ENCODE measurements around the gene TSHR.
A peak's percentile ranks its signal among the peaks of the same experiment; 100 is the strongest.
"Not testable (repeated sequence)": the region's sequence is repeated elsewhere in the genome, so short reads cannot be mapped to it uniquely, and the experiment has no call there.

Gene TSHR

DNA sequence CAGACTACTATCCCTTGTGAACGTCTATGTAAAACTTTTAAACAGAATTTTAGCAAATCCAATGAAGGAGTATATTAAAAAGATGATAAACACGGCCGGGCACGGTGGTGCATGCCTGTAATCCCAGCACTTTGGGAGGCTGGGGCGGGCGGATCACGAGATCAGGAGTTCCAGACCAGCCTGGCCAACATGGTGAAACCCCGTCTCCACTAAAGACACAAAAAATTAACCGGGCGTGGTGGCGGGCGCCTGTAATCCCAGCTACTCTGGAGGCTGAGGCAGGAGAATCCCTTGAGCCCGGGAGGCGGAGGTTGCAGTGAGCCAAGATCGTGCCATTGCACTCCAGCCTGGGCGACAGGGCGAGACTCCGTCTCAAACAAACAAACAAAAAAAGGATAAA lies 2.2 kb upstream of the TSHR start:
- DNase-seq: not testable (repeated sequence)

DNA sequence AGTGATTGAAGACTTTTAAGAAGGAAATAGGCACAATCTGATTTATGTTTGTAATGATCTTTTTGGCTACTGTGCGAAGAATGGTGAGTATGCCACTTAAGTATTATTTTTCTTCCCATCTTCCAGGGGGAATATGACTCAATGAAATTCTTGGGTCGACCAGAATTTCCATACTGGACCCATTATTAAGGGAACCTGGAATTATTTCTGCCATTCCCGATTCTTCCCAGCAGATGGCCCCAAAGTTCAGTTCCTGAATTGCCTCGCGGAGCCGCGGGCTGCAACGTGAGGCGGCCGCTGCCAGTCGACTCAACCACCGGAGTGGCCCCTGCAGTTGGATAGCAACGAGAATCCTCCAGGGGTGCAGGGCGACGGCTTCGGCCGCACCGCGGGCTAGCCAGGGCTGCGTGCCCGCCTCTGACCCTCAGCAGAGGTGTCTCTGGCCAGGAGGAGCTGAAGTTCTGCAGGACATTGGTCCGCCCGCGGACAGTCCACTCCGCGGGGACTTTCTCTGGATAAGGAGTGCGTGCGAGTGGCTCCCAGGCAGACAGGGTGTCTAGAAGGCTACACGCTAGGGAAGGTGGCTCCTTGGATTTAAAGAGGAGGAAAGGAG lies 628 bp upstream of the TSHR start:
- peak; percentile 71 to 73 for DNase-seq

DNA sequence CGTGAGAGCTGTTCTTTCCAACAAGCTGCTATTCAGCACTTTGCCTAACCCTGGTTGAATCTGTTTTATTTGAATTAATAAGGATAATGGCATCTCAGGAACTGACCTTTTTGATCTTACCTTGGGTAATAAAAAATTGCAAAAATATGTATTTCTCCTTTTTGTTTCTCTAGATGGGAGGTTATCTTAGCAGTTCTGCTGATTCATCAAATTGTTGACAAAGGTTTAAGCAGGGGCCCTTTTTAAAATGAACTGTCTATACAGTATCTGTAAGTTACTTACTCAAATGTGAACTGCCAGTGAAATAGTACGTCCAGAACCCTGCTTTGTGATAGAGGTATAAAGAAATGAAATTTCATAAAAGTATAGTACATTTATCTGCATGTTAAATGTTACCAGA lies 681 bp downstream of the TSHR start:
- no peak for DNase-seq

DNA sequence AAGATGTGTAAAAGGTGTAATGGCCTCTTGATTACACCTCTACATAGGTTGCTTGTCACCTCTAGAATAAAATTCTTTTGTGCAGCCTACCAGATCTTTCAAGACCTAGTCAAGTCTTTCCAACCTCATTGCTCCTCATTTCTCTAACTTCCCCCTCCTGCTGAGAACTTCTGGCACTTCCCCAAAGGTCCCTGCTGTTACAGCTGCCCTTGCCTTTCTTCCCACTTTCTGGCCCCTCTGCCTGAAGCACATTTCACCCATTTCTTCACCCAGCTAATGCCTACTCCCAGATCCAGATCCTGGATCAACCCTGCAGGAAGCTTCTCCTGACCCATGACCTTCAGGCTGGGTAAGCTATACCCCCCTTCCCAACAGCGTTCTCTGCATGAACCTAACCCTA lies 1.5 kb downstream of the TSHR start:
- no peak for DNase-seq

DNA sequence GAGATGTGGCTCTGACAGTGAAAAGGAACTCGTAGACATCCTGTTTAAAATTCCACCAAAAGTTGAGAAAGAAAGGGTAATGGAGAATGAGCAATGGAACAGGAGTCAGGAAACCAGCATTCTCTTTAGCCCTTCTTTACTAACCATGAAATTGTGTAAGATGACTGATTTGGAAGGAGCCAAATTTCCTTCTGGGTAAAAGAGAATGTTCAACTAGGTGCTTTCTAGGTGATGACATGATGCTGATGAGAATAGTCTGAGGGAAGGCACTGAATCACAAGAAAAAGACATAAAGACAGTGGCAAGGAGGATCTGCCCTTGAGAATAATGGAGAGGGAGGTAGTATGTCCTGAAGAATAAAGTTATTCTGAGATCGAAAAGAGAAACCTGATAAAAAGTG lies 2.2 kb downstream of the TSHR start:
- no peak for DNase-seq

DNA sequence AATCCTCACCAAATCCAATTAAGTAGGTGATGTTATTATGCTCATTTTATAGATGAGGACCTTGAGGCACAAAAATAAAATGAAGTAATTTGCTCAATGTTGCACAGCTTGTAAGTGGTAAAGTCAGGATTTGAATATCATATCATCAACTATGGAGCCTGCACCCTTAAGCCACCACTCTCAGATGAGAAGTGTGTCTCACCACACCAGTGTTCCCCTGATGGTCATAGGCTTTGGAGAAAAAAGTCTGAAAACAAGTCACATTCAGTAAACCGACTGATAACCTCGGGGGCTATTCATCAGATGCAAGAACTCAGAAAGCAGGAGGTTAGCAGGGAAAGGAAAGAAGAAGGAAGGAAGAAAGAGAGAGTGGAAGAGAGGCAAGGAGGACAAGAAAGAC lies 2.8 kb downstream of the TSHR start:
- no peak for DNase-seq

DNA sequence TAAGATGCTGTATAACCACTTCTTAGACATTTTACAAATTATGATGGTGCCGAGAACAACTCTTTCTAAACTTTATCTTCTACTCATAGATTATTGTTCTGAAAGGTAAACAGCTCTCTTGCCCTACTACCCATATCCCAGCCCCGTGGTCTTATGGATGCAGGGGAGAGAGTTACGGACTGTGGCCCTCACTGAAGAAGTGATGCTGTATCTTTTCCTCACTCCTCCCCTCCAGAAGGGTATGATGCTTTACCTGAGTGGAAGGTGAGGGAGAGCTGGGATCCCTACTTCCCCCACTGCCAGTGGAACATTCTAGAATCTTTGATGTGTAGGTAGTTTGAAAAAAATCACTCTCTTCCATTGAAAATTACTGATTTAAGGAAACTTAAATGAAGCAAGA lies 3.5 kb downstream of the TSHR start:
- DNase-seq: no peak

DNA sequence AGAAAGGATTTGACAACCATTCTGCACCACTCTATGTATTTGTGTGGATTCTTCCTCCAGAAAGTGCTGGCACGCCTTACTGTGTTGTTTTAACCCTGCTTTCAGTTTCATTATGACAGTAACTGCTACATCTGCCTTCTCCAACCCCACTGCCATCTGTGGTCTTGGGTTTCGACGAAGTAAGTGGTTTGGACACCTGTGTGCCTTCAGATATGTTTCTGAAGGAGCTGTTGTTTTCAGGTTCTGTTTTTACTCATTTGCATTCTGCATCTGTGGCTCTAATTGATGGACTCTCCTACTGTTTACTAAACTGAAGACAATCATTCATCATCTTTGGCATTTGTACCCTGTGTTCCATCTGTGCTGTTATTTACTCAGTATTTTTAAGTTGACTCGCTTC lies 4.1 kb downstream of the TSHR start:
- DNase-seq: peak in 1 of 2 donors; percentile 32

DNA sequence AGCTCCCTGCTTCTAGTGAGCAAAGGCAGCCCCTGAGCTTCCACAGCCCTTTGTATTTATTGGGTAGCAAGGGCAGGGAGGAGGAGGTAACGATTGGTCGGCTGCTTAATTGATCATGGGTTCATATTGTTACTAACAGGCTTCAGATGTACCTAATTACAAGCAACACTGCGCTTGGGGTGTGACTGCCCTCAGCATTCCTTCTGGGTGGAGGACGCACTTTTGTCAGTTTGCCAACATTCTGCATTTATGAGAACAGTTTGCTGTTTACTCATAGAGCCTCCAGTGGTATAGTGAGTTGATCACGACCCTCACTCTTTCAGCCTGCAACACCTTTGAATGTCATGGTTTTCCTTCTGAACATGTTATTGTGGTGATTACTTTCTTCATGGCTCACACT lies 9.6 kb downstream of the TSHR start:
- no peak for DNase-seq

DNA sequence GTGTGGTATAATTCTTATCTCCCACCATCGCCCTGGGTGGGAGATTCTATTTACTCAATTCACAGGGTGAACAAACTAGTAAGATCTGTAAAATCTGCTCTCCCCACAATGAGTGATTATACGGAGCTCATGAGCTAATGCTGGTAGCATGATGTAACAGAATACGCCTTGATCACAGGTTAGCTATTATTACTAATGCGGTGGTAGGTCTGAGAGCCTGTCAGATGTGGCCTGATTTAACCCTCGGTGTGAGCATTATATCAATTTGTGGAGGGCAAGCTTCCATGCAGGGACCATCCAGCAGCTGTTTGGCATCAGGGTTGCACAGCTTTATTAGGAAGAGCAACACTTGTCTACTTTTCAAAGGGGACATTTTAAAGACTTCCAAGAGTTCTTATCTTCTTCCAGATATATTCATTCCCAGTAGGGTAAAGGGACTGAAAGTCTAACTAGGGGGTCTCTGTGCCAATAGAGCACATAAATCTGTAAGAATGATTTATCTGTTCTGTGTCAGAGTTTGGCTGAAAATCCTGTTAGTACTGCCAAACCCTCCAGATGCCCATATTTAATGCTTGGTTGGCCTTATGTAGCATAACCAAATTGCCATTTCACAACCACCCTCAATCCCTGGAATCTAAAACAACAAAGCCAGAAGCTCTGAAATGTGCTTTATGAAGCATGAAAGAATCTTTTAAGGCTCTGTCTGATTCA lies 18.7 kb downstream of the TSHR start:
- no peak for DNase-seq

DNA sequence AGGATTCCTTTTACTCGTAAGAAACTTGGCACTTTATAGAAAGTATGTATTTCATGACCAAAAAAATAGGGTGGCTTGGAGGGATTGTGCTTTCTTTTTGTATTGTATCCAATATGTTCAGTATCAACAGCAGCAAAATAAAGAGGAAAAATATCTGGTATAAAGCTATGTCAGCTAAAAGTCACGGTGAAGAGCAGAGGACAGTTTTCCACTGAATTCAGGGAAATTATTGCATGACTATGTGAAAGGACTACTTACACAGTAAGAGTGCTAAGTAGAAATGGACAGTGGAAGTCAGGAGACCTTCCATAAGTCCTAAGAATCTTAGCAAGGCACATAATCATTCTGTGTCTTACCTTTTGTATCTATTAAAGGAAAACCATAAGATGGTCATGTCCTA lies 19.3 kb downstream of the TSHR start:
- no peak for DNase-seq

DNA sequence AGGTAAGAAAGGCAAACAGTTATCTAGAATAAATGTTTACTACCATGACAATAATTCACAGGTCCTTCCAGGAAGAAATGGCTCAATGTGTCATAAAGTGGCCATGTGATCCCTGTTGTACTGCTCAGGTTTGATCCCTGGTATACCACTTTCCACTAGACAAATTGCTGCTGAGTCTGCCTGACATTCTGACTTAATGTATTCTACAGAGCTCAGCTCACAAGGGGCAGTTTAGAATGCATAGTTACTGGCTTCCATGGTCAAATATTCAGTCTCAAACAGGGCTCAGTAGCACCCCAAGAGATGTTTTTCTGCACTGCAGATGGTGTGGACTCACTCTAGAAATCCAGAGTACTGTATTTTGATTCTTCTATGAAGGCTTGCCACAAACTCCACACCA lies 21.8 kb downstream of the TSHR start:
- no peak for DNase-seq

DNA sequence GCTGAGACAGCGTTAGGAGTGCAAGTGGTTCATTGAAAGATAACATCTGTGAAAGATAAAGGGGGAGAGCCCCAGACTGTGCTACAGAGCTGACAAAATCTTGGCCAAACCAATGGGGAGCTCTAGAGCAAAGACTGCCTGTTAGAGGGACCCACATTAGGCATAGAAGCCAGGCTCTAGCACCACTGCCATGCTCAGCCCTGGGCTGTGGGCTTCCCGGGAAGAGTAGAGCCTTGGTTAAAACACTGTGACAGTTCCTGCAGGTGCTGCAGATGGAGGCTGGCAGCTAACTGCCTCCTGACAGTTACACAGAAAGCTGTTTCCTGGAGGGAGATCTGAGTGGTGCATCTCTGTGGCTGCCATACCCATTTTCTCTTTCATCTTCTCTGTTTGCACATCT lies 23.0 kb downstream of the TSHR start:
- DNase-seq: no peak

DNA sequence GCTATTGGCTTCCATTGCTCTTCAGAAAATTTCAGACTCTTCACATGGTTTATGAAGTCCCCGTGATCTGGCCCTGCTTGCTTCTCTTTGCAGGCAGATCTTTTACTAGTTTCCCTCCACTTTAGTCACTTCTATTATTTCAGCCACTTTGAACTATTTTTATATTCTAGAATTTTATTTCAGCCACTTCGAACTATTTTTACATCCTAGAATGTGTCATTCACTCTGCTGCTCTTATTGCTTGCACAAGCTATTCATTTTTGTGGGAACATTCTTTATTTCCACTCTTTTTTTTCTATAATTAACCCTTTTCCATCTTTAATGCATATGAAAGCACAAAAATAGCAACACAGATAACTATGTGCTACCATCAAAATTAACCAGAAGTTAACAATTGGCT lies 24.5 kb downstream of the TSHR start:
- no peak for DNase-seq

DNA sequence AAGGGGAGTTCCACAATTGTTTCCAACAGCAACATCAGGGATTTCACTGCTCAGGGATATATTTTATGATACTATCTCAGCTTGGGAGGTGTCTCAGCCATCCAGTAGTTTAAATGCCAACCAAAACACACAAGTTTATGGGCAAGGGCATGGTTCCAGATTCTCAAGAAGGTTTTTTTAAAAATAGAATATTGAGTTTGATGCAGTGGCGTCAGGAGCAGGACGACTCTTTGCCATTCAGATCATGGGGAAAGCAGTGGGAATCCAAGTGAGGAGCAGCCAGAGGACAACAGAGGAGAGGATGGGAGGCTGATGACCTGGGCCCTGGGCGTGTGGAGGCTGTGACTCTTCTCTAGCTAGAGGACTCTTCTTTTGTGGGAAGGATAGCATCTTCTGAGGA lies 25.7 kb downstream of the TSHR start:
- DNase-seq: no peak

DNA sequence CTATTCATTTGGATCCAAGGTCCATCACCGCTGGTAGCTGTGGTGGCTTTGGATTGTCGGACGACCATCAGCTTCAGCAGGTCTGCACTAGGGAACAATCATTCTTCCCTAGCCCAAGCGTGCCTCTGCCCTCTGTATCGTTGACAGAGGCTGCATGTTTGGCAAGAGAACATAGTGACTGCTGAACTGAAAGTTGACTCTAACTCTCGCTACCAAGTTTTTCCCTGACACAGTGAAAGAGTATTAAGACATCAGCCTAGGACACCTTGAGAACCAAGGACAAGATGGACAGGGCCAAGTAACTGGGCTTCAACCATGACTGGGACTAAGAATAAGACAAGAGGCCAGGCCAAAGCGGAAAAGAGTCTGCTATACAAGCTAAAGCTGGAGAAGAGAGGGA lies 26.3 kb downstream of the TSHR start:
- no peak for DNase-seq

DNA sequence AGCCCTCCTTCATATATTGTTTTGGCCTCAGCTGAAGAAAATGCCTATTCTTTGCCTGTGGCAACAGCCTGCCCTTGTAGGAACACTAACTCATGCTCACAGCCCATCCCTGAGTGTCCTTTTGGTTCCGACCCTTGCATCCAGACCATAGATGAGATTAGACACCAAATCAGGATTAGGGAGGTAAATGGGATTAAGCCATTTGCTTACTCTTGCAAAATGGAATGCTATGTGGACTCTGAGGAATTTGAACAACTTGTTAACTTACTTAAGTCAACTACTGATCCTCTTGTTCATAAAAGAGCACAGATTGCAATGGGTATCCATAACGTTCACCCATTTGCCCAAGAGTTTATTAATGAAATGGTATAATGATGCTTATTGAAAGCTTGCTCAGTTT lies 27.3 kb downstream of the TSHR start:
- no peak for DNase-seq

DNA sequence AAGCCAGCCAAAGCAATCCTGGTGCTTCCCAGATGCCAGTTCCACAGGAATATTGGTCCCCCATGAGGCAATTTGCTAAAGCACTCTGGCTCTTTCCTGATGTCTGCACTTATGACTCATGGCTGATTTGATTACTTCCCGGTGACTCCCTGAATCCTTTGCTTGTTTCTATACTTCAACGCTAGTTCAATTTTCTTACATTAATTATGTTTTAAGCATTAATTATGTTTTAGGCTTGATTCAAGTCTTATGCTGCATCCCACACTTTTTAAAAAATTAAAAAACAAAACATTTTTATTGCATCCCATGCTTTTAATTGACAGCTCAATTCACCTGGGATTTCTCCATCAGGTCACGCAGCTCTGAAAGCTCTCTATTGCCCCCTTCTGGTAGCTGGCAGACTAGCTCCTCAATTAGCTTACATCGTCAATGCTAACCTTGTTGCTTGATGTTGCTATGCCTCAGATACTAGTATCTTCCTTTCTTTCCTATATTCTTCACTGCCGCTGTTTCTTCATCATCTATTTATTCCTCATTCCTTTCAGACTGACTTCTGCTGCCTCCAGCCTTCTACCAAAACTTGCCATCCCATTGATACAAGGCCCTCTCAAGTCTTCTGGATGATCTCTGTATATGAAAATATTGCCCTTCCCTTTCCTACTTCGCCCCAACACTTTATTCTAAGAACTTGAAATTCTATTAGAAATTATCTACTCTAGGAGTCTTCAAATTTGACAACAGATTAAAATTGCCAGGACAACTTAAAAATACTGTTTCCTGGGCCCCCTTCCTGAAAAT lies 32.0 kb downstream of the TSHR start:
- peak; percentile 53 to 57 for DNase-seq

DNA sequence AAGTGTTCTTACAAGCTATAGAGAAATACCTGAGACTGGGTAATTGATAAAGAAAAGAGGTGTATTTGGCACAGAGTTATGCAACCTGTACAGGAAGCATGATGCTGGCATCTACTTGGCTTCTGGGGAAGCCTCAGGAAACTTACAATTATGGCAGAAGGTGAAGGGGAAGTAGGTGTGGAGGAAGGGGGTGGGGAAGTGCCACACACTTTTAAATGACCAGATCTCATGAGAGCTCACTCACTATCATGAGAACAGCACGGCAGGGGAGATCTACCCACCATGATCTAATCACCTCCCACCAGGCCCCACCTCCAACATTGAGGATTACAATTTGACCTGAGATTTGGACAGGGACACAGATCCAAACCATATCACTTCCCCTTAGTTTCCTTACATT lies 32.8 kb downstream of the TSHR start:
- no peak for DNase-seq

DNA sequence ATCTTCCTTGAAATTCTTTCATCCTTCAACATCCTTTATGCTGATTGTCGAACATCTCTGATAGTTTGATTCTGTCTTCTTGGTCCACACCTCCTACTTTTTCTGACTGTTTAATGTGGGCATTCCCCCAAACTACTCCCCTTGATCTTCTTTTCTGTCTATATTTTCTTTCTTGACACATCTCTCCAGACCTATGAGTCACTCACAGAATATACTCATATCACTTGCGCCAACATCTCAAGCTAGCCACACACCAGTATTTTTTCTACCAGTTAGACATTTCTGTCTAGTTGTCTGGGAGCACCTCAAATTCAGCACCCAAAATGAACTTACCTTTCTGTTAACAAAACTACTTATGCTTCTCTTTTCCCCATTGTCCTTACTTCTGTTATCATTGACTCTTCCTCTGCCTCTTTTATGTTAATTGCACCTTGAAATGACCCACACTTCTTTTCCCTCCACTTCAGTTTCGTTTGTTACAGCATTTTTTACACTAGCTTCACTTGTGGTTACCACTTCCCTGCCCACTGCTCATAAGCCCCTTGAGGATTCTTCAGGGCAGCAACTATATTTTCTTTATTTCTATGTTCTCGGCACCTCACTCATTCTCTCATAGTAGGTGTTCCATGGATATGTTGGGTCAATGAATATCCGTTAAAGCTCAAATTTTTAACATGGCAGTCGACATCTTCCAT lies 33.5 kb downstream of the TSHR start:
- DNase-seq: no peak

DNA sequence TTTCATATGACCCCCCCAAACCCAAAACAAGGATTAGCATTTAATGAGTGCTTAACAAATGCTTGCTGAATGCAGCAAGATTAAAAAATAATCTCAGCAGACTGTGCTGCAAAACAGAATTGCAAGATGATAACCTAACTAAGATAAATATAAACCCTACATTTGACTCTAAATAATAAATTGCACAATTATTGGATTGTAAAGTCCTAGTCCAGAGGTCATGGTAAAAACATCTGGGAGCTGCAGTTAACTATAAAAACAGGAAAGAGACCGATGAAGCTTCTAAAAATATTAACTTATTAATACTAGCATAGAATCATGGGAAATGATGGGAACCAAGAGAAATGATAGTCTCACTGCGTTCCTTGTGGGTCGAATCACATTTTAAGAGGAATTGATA lies 37.2 kb downstream of the TSHR start:
- DNase-seq: no peak

DNA sequence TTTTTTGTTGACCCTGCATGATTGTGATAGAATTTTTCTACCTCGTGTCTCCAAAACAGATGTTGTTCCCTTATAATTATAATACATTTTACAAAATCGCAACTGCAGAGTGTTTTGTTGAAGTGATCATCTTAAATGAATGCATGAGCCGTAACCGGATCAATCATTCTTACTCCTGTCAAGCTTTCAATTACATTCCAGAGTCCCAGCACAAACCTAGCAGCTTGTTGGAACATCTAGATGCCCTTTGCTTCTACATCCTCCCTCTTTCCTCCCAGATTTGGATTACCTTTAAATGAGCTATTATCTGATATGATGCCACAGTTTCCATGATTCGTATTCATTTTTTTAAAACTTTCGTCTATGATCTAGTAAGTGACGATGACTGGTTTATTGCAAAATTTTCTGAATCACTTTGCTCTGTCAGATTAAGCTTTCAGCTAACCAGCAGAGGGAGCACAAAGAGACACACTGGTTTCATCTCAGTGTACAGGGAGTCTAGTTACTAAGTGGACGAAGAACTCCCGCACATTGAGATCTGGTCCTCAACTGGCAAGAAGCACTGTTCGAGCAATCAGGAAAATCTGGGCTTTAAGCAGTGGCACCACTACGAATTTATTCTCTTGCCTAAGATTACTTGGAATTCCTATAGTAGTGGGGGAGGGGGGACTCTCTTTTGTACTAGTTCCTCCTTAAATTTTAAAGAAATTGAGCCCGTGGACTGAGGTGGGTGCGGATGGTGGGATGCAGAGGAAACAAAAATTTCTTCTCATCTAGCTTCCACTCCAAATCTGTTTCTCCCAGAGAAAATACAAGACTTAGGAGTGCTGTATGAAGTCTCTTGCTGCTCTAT lies 40.9 kb downstream of the TSHR start:
- DNase-seq: no peak

DNA sequence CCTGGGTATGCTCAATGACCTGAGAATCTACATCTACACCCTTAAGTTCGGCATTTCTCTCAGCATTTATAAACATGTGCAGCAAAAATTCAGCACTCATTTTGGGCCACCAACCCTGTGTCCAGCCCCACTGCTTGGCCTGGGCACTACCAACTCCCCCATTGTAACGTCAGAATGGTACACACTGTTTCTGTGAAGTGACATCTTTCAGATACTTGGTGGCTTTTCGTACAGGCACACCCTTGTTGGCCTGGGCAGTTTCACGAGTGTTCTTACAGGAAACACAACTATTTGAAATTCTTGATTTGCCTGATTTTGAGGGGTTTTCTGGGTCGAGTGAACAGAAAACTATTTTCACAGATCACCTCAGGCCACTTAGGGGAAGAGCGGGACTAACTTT lies 46.0 kb downstream of the TSHR start:
- DNase-seq: no peak
